GM20000 (cell line): Measurements from ENCODE around the gene FBXL15.

Source experiments
- DNase-seq: peaks from one replicate; pipeline ENCODE4 v3.0.0; 2012; ENCODE audit warnings: low spot score
- TF ChIP-seq, protein P1 (sequence below): IDR thresholded peaks from 2 replicates; pipeline ENCODE4 v1.5.1; 2012; ENCODE audit warnings: mild to moderate bottlenecking, control low read depth; ENCODE audit errors: extremely low read depth, missing control alignments

Gene FBXL15

DNA sequence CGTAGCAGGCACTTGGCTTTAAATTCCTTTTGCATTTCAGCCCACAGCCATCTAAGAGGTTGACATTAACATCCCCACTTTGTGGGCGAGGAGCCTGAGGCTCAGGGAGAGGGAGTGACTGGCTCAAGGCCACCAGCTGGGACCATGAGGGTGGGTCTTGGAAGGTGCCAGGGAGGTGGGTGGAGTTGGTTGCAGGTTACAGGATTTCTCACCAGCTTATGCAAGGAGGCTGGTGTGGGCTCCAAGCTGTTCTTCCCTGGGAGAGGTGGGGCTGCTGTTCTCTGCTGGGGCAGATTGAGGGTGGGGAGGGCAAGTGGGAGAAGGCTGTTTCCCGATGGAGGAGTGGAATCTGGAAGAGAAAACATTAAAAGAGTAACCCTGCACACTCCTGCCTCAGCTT, 44.8 kb downstream of the FBXL15 start:
- TF ChIP-seq, protein P1, sequence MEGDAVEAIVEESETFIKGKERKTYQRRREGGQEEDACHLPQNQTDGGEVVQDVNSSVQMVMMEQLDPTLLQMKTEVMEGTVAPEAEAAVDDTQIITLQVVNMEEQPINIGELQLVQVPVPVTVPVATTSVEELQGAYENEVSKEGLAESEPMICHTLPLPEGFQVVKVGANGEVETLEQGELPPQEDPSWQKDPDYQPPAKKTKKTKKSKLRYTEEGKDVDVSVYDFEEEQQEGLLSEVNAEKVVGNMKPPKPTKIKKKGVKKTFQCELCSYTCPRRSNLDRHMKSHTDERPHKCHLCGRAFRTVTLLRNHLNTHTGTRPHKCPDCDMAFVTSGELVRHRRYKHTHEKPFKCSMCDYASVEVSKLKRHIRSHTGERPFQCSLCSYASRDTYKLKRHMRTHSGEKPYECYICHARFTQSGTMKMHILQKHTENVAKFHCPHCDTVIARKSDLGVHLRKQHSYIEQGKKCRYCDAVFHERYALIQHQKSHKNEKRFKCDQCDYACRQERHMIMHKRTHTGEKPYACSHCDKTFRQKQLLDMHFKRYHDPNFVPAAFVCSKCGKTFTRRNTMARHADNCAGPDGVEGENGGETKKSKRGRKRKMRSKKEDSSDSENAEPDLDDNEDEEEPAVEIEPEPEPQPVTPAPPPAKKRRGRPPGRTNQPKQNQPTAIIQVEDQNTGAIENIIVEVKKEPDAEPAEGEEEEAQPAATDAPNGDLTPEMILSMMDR, result no peak
- DNase-seq, result no peak

DNA sequence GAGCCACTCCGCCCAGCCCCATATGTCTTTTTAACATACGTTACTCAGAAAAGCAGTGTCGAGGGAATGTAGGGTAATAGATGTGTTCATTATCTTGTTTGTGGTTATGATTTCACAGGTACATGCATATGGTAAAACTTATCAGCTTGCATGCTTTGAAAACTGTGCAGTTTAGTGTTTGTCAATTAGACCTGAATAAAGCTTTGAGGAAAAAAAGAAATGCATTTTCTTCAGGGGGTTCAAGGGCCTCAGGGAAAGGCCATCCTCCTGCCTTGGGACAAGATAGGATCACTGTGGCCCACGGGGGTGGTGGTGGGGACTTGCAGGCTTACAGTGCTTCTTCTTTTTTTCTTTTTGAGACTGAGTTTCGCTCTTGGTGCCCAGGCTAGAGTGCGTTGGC, 46.7 kb downstream of the FBXL15 start:
- TF ChIP-seq, protein P1, result no peak
- DNase-seq, result no peak

- DNase-seq, result no peak
- TF ChIP-seq, protein P1, result no peak
These were observed 47.4 kb downstream of the FBXL15 start for GRCh38 chr10:102467971-102468438.

DNA sequence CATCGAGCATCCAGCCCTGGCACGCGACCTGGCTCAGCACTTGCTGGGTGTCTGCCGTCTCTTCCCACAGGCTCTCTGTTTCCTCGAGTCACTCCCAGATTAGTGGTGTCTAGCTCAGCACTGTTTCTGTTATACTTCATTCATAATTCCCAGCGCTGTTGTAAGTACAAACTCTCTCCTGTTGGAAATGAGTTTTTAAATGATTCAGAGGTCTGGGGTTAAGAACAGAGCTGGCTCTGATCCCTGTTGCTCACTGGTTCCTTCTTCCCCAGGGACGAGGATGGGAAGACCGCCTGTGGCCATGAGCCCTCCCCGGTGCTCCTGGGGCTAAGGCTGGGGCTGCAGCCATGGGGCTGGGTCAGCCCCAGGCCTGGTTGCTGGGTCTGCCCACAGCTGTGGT, 48.0 kb downstream of the FBXL15 start:
- DNase-seq, result no peak
- TF ChIP-seq, protein P1, result no peak

- TF ChIP-seq, protein P1, result no peak
- DNase-seq, result no peak
These were observed 50.2 kb downstream of the FBXL15 start for GRCh38 chr10:102470579-102471546.
